Vagina (tissue), 2 donors: ENCODE measurements around the gene ARID1B.

ENCODE experiments used
- CTCF ChIP-seq, 3 experiments: fragments of 450-650 bp in 2 of 3; fragments of 200-600 bp in 1 of 3; sonication (generic) in 1 of 3; IDR thresholded peaks; one replicate each; pipeline ENCODE4 v1.5.1; 2017 to 2019; ENCODE audit warnings: antibody characterized with exemption in 3 of 3, mild to moderate bottlenecking in 2 of 3, moderate library complexity in 2 of 3
- POLR2AphosphoS5 ChIP-seq, 2 donors: sonication (generic); formaldehyde crosslinking; IDR thresholded peaks; one replicate each; pipeline ENCODE4 v1.9.0; 2017; ENCODE audit warnings: antibody characterized with exemption in 2 of 2, mild to moderate bottlenecking in 2 of 2, low read depth in 1 of 2; ENCODE audit not compliant: insufficient read depth in 1 of 2

GRCh38 chr6:156851454-156851921 is 74.3 kb downstream of the ARID1B start:
- TF ChIP-seq POLR2AphosphoS5 (IDR thresholded peaks at IDR 0.05; ENCODE audit: insufficient read depth in 1 of 2, low read depth in 1 of 2) (no peak), CTCF (IDR thresholded peaks at IDR 0.05) (no peak)
